Skeletal muscle tissue (tissue), 4 donors: ENCODE results near the gene TENM4. TPM values are rescaled to one million over a fixed set of nuclear protein-coding genes. Genes with fewer than 3 reads are reported as not detected.

Experiments
- H3K27ac ChIP-seq: one replicate; pipeline ENCODE4 v1.7.0; 2013; ENCODE audit warnings: mild to moderate bottlenecking, low read depth, low read length, inconsistent platforms
- H3K27me3 ChIP-seq, 3 donors: one replicate each; pipeline ENCODE4 v1.7.0; 2013; ENCODE audit warnings: low read length in 3 of 3; ENCODE audit not compliant: control insufficient read depth in 3 of 3, insufficient read depth in 3 of 3
- H3K36me3 ChIP-seq, 3 donors: one replicate each; pipeline ENCODE4 v1.7.0; 2013; ENCODE audit warnings: low read length in 3 of 3; ENCODE audit not compliant: control insufficient read depth in 3 of 3, insufficient read depth in 3 of 3
- H3K4me1 ChIP-seq, 3 donors: one replicate each; pipeline ENCODE4 v1.7.0; 2013; ENCODE audit warnings: low read length in 3 of 3, mild to moderate bottlenecking in 3 of 3; ENCODE audit not compliant: control insufficient read depth in 3 of 3, insufficient read depth in 3 of 3
- H3K4me3 ChIP-seq, 3 donors: one replicate each; pipeline ENCODE4 v1.7.0; 2013; ENCODE audit warnings: low read length in 3 of 3
- H3K9ac ChIP-seq, 3 donors: one replicate each; pipeline ENCODE4 v1.7.0; 2013; ENCODE audit warnings: low read length in 3 of 3, mild to moderate bottlenecking in 3 of 3, moderate library complexity in 2 of 3, low read depth in 1 of 3
- H3K9me3 ChIP-seq, 3 donors: one replicate each; pipeline ENCODE4 v1.7.0; 2013; ENCODE audit warnings: low read length in 3 of 3; ENCODE audit not compliant: control insufficient read depth in 3 of 3
- total RNA-seq: library from RNA; depleted of rRNA; stranded (reverse); fragments of >200 nt; gene quantifications from one replicate; pipeline ENCODE4 v1.2.3, GENCODE V29; 2014
- donor health status: Osteomylitis.

The TENM4 gene
- total RNA-seq, 1 donor from 2014 or later, result 18.3 TPM

DNA sequence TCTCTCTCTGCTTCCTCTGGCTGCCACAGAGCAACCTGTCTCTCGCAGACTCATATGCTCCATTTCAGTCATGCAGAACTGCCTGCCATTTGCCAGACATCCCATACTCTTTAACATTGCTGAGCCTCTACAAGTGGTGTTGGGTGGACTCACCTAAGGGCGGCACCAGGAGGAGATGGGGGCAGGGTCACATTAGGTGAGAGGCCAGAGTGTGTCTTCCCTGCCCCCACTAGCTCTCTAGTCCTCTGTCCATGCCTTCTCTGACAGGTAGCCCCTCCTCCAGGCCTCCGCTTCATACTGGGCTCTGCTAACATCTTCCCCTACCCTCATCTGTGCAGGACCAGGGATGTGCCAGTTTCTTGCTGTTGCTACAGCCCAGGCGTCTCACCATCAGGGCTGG lies 366.3 kb downstream of the TENM4 start:
- Histone ChIP-seq H3K27me3 (no peaks in the 10 kb centered on the region), H3K4me3 (no peak overlapping the region), H3K9me3 (no peaks in the 10 kb centered on the region), H3K36me3 (no peaks in the 10 kb centered on the region), H3K27ac (no peak overlapping the region), H3K4me1 (no peaks in the 10 kb centered on the region), H3K9ac (no peak overlapping the region)

DNA sequence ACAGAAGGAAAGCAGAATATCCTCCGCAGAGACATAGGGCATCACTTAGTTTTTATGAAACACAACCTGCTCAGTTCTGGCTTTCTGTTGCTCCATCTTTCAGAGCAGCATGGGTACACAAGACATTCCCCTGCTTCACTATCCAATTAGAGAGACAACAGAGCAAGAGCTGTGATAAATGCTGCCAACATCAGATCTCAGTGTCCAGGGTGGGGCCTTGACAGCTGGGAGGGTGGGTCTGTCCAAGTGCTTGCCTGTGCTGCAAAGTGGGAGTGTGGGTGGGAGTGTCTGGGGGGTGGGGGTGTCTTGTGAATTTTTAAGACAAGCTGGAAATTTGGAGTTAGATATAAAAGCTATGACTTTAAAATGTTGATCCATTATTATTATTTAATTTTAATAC lies 369.6 kb downstream of the TENM4 start:
- no peak overlapping the region for H3K27ac ChIP-seq
- H3K4me1 ChIP-seq, result no peaks in the 10 kb centered on the region
- H3K9ac ChIP-seq, result no peak overlapping the region
- H3K27me3 ChIP-seq, result no peaks in the 10 kb centered on the region
- no peak overlapping the region for H3K4me3 ChIP-seq
- H3K9me3 ChIP-seq, result no peaks in the 10 kb centered on the region
- H3K36me3 ChIP-seq, result no peaks in the 10 kb centered on the region

DNA sequence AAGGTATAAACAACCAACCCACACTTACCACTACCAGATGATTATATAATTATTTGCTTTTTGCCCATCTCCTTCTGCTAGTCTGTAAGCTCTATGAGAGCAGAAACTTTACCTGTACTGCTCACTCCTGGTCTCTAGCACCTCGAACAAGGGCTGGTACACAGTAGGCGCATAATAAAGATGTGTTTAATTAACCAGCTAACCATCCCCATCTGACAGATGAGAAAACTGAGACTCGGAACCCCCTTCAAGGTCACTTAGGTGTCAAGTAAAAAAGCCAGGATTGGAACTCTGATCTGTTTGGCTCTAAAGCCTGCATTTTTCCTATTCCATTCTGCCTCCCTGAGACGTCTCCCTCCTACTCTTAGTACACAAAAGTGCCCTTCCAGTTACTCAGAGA lies 370.3 kb downstream of the TENM4 start:
- Histone ChIP-seq H3K9me3 (no peaks in the 10 kb centered on the region), H3K9ac (no peak overlapping the region), H3K4me1 (no peaks in the 10 kb centered on the region), H3K27me3 (no peaks in the 10 kb centered on the region), H3K27ac (no peak overlapping the region), H3K36me3 (no peaks in the 10 kb centered on the region), H3K4me3 (no peak overlapping the region)

DNA sequence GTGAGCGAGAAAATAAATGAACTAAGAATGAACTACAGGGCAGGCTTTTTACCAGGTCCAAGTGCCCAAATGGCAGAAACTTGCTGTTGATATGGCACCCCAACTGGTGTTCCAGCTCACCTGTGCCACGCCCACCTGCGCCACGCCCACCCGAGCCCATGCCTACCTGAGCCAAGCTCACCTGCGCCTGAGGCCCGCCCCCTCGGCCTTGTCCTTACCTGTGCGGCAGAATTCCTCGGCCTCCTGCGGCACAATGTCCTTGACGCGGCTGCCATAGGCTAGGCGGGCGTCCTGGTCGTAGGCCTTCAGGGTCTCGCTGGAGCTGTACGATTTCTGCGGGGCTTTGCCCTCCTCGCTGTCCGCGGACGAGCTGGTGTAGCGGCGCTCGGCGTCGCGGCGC lies 371.3 kb downstream of the TENM4 start:
- Histone ChIP-seq H3K9ac (no peak overlapping the region), H3K4me1 (no peaks in the 10 kb centered on the region), H3K27ac (no peak overlapping the region), H3K36me3 (no peaks in the 10 kb centered on the region), H3K27me3 (no peaks in the 10 kb centered on the region), H3K9me3 (no peaks in the 10 kb centered on the region), H3K4me3 (no peak overlapping the region)

DNA sequence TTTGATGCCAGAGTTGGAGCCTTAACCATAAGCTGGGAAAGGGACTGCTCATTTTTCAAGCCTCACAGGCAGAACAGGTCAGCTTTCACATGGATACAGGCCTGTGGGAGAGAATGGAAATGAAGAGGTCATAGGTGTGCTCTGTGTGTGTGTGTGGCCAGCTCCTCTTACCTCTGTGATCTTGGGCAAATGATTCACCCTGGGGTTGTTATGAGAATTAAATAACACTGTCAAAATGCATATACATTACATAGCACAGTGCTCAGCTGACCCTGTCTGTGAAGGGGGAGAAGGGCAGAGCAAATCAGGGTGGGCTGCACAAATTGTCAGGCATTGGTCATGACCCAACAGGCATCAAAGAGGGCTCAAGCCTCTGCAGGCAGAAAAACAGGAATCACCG lies 372.5 kb downstream of the TENM4 start:
- no peaks in the 10 kb centered on the region for H3K27me3 ChIP-seq

DNA sequence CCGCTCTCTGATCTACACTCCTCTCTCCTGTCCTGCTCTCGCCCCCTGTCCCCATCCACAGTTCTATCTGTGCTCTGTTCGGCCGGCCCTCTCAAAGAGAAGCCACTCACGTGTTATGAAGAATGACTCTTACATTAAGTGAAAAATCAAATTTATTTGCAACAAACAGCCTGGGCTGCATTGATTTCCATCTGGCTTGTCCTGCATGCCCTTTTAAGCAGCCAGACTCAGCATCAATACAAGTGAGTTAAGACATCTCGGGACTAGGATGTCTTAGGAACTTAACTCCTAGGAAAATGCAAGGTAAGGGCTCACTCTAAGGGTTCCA lies 373.5 kb downstream of the TENM4 start:
- peaks cover 3 to 6% (median 3%) of the 10 kb centered on the region in 3 donors for H3K4me1 ChIP-seq
- H3K9me3 ChIP-seq, result no peaks in the 10 kb centered on the region
- no peak overlapping the region for H3K4me3 ChIP-seq
- H3K9ac ChIP-seq, result no peak overlapping the region
- no peaks in the 10 kb centered on the region for H3K36me3 ChIP-seq
- H3K27ac ChIP-seq, result no peak overlapping the region
- H3K27me3 ChIP-seq, result no peaks in the 10 kb centered on the region

More for the DNA sequence above, 372.5 kb downstream of the TENM4 start:
- Histone ChIP-seq H3K9me3 (no peaks in the 10 kb centered on the region), H3K9ac (no peak overlapping the region), H3K36me3 (no peaks in the 10 kb centered on the region), H3K4me3 (no peak overlapping the region), H3K4me1 (peaks cover 0 to under 1% (median 0%) of the 10 kb centered on the region in 3 donors), H3K27ac (no peak overlapping the region)

DNA sequence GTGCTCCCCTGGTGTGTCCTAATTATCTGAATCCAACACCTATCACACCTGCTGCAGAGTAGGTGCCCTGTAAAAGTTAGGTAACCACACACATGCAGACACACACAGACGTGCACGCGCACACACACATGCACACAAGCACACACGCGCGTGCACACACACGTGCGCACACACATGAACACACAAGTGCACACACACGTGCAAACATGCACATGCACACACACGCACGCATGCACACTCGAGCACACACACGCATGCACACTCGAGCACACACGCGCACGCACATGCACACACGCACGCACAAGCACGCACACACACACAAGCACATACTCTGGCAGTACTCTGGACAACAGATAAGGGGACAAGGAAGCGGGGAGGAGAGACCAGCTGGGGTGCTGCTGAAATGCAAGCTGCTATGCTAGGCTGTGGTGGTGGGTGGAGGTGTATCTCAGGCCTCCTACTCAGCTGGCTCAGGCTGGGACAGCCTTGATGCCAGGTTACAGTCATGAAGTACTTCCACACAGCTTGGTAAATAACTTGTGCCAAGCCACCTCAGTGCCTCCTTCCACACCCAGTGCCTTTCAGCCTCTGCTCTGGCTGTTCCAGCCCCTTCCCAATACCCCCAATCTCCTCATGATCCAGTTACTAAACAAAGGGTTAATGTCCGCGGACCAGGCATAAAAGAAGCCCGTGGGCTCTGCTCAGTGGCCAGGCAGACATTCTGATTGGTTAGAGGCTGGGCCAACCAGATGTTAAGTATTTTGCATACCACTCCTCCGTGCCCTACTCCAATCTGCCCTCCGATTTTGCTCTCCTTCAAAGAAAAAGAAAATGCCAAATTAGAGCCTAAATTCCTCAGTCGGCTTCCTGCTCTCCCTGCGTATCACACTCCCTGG lies 374.1 kb downstream of the TENM4 start:
- H3K4me3 ChIP-seq, result no peak overlapping the region
- no peak overlapping the region for H3K9ac ChIP-seq
- no peaks in the 10 kb centered on the region for H3K9me3 ChIP-seq
- H3K36me3 ChIP-seq, result no peaks in the 10 kb centered on the region
- H3K27ac ChIP-seq, result no peak overlapping the region
- H3K27me3 ChIP-seq, result no peaks in the 10 kb centered on the region
- peaks cover 3 to 6% (median 3%) of the 10 kb centered on the region in 3 donors for H3K4me1 ChIP-seq

DNA sequence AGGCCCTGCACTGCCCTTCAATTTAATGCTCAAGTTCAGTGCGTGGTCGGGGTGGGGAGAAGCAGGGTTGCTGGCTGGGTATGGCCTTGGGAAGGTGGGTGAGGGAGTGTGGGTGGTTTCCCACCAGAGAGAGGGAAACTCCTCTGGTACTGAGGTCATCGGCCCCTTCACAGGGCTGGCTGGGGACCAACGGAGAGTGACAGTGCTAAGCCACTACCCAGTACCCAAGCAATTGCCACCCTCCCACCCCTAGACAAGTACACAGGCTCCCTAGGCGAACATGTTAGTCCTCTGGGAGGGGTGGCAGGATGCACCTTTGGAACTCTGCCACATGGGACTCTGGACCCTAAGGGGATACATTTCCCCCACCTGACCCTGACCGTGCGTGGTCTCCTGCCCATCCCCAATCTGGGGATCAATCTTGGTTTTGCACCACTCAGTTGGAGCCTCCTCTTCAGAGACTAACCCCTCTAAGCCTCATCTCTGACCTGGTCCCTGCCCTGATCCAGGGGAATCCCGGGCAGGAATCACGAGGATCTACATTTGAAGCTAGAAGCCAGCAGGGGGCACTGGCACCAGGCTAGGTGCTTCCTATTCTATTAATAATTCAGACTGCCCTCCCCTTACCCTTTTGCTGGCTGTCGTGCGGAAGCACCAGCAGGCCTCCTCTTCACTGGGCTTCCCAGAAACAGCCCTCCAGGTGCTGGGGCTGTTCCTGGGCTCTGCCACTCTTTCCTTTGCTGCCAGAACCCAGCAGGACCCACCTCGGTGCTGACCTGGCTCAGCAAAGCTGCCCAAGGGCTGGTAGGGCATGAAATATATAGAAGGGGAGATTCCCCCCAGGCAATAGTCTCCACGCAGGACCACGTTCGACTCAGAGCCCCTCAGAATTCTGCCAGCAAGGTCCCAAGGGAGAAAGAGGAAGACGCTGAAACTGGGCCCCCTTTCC lies 377.7 kb downstream of the TENM4 start:
- Histone ChIP-seq H3K4me3 (no peak overlapping the region), H3K27me3 (no peaks in the 10 kb centered on the region), H3K27ac (no peak overlapping the region), H3K9ac (peak overlapping the region in 1 of 3 donors; percentile 25), H3K36me3 (no peaks in the 10 kb centered on the region), H3K9me3 (no peaks in the 10 kb centered on the region), H3K4me1 (peaks cover 3 to 6% (median 3%) of the 10 kb centered on the region in 3 donors)

DNA sequence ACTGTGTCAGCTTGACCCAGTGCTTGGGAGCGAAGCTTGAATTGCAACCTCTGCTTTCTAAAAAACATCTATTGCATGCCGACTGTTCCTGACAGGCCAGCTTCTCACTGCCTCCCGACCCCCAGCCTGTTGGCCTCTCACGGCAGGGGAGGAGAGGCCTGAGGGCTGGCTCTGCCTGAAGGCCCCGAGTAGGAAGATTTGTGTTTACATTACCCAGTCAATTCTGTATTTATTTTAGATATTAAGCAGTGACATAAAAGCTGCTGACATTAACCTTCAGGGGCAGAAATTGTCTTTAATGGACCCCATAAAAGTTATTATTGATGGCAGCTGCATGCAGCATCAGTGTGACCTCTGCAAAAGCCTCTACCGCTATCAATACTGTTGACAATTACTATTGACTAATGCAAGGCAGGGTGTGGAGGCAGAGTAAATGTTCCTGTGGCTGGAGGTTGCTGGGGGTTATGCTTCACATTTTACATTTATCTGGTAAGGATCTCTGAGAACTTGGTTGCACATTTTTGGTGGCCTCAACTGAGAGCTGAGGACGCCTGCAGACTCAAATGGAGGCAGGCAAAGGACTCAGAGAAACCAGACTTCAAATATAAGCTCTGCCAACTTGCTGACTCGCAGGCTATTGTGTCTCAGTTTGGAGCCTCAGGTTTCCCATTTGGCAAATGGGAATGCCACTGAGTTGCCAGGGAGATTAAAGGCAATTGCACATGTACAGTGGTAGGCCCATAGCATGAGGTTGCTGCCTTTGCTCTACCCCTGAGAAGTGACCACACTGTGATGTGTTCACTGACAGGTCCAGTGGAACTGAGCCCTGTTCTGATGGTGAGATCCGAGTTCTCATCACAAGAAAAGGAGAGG lies 380.5 kb downstream of the TENM4 start:
- Histone ChIP-seq H3K4me3 (no peak overlapping the region), H3K9me3 (no peaks in the 10 kb centered on the region), H3K9ac (no peak overlapping the region), H3K36me3 (no peaks in the 10 kb centered on the region), H3K4me1 (peaks cover 3 to 6% (median 5%) of the 10 kb centered on the region in 3 donors), H3K27ac (no peak overlapping the region), H3K27me3 (no peaks in the 10 kb centered on the region)
